GM12873 (cell line): Measurements from ENCODE around the gene WNT4.

Source experiments
- CTCF ChIP-seq: IDR thresholded peaks from 2 replicates; pipeline ENCODE4 v1.5.1; 2012; ENCODE audit warnings: low read depth, mild to moderate bottlenecking, moderate library complexity, low read length, control low read depth; ENCODE audit not compliant: insufficient read depth; ENCODE audit errors: missing control alignments

The WNT4 gene

DNA sequence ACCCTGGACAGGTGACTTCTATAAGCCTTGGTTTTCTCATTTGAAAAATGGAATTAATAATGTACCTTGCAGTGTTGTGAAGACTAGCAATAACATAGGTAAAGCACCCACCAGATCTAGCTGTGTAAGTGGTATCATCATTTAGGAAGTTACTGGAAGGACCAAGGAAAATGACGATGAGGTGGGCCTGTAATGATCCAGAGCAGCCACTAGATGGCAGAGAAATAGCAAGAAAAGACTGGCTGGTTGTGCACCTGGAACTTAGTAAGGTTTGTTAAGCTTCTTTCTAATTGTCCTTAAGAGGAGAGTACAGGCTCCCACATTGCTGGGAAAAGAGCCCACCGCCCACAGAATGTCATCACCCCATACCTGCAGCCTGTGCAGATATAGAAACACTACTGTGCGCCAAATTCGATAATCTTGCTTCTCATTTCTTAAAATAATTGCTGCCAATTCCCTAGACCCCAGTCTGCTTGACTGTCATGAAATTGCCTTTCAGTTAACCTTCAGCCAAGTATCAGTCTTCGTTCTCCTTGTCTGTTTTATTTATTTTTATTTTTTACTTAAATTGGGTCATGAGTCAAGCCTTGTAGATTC, 37.2 kb downstream of the WNT4 start:
- peak; percentile 88 for TF ChIP-seq CTCF

- no peak for TF ChIP-seq CTCF
Observed at GRCh38 chr1:22104865-22105437, 37.9 kb downstream of the WNT4 start.

- no peak for TF ChIP-seq CTCF
Observed at GRCh38 chr1:22104094-22104493, 38.8 kb downstream of the WNT4 start.

GRCh38 chr1:22102746-22103145, 40.2 kb downstream of the WNT4 start:
- TF ChIP-seq CTCF = no peak

GRCh38 chr1:22101995-22102394, 40.9 kb downstream of the WNT4 start:
- no peak for TF ChIP-seq CTCF

- no peak for TF ChIP-seq CTCF
Observed at GRCh38 chr1:22101199-22101598, 41.7 kb downstream of the WNT4 start.

- TF ChIP-seq CTCF = no peak
Observed at GRCh38 chr1:22100168-22100567, 42.7 kb downstream of the WNT4 start.
